ENCODE results near the gene ECI2. TPM values are rescaled to one million over a fixed set of nuclear protein-coding genes. Genes with fewer than 3 reads are reported as not detected.

The ECI2 gene
- total RNA-seq, 1 experiment from 2014 or later = 61.4 TPM

DNA sequence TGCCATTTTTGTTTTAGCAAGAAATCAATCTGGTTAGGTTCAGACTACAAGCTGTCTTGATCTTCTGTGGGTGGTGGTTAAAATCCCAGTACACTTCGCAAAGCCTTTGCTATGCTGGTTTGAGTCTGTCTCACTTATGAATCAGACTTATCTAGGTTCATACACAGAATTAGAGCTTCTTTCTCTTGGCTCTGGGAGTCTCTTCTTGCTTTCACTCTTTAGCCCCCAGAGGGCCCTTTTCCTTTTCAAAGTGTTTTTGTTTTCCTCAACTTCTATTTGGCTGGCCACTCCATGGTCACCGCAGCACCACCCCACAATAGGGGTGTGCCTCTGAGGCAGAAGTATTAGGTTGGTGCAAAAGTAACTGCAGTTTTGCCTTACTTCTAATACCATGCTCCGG lies 21.3 kb downstream of the ECI2 start:
- ATAC-seq (peak; percentile 73), DNase-seq (ENCODE audit: low spot score) (no peak)
- Mint-ChIP-seq H3K4me3 (no peak overlapping the region), H3K27me3 (ENCODE audit: low read depth) (no peaks in the 10 kb centered on the region), H3K36me3 (peaks cover 27% of the 10 kb centered on the region), H3K27ac (no peak overlapping the region), H3K4me1 (no peaks in the 10 kb centered on the region), H3K9me3 (no peaks in the 10 kb centered on the region)
- POLR2A ChIA-PET = no interaction called here
- CTCF ChIA-PET = interaction anchor here (0.5 to 1.6 kb wide), 3 partner anchors 12 to 96 kb away, joined by 3 to 5 read pairs (median 4); partner anchors contain the start of gene ECI2
- TF ChIP-seq MXD4 (CRISPR knock-in tag; IDR thresholded peaks at IDR 0.05; ENCODE audit: borderline replicate concordance) (no peak), IRF2 (CRISPR knock-in tag; IDR thresholded peaks at IDR 0.05; ENCODE audit: borderline replicate concordance, low read depth) (no peak), NFE2L1 (CRISPR knock-in tag; IDR thresholded peaks at IDR 0.05) (no peak)
- TF ChIP-seq, protein P1, sequence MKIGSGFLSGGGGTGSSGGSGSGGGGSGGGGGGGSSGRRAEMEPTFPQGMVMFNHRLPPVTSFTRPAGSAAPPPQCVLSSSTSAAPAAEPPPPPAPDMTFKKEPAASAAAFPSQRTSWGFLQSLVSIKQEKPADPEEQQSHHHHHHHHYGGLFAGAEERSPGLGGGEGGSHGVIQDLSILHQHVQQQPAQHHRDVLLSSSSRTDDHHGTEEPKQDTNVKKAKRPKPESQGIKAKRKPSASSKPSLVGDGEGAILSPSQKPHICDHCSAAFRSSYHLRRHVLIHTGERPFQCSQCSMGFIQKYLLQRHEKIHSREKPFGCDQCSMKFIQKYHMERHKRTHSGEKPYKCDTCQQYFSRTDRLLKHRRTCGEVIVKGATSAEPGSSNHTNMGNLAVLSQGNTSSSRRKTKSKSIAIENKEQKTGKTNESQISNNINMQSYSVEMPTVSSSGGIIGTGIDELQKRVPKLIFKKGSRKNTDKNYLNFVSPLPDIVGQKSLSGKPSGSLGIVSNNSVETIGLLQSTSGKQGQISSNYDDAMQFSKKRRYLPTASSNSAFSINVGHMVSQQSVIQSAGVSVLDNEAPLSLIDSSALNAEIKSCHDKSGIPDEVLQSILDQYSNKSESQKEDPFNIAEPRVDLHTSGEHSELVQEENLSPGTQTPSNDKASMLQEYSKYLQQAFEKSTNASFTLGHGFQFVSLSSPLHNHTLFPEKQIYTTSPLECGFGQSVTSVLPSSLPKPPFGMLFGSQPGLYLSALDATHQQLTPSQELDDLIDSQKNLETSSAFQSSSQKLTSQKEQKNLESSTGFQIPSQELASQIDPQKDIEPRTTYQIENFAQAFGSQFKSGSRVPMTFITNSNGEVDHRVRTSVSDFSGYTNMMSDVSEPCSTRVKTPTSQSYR (CRISPR knock-in tag; IDR thresholded peaks at IDR 0.05) = no peak
- TF ChIP-seq, protein P2, sequence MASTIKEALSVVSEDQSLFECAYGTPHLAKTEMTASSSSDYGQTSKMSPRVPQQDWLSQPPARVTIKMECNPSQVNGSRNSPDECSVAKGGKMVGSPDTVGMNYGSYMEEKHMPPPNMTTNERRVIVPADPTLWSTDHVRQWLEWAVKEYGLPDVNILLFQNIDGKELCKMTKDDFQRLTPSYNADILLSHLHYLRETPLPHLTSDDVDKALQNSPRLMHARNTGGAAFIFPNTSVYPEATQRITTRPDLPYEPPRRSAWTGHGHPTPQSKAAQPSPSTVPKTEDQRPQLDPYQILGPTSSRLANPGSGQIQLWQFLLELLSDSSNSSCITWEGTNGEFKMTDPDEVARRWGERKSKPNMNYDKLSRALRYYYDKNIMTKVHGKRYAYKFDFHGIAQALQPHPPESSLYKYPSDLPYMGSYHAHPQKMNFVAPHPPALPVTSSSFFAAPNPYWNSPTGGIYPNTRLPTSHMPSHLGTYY (CRISPR knock-in tag; IDR thresholded peaks at IDR 0.05) = no peak
- TF ChIP-seq, protein P3, sequence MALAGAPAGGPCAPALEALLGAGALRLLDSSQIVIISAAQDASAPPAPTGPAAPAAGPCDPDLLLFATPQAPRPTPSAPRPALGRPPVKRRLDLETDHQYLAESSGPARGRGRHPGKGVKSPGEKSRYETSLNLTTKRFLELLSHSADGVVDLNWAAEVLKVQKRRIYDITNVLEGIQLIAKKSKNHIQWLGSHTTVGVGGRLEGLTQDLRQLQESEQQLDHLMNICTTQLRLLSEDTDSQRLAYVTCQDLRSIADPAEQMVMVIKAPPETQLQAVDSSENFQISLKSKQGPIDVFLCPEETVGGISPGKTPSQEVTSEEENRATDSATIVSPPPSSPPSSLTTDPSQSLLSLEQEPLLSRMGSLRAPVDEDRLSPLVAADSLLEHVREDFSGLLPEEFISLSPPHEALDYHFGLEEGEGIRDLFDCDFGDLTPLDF (CRISPR knock-in tag; IDR thresholded peaks at IDR 0.05) = no peak

DNA sequence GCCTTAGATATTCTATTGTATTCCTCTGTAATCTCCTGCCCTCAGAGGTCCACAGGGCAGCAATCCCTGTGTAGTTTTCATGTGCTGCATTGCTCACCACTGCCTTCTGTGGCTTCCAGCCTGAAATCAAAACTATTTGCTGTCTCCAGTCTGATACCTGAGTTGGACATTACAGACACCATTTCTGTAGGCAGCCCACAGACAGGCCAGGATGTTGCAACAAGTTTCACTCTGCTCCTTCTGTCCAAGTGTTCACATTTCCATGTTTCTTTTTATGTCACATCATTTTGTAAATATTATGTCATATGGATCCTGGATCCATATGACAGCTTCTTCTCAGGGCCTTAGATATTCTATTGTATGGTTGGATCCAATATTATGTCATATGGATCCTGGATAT lies 21.7 kb downstream of the ECI2 start:
- Mint-ChIP-seq H3K27me3 (ENCODE audit: low read depth) (no peaks in the 10 kb centered on the region), H3K4me3 (no peak overlapping the region), H3K27ac (no peak overlapping the region), H3K4me1 (no peaks in the 10 kb centered on the region), H3K9me3 (no peaks in the 10 kb centered on the region), H3K36me3 (peaks cover 25% of the 10 kb centered on the region)
- ChIA-PET CTCF (interaction anchor here (0.5 to 1.3 kb wide), 2 partner anchors 22 to 97 kb away, joined by 4 to 5 read pairs; partner anchors contain the start of gene ECI2), POLR2A (no interaction called here)
- ATAC-seq = no peak
- no peak for DNase-seq (ENCODE audit: low spot score)
- TF ChIP-seq, protein P4, sequence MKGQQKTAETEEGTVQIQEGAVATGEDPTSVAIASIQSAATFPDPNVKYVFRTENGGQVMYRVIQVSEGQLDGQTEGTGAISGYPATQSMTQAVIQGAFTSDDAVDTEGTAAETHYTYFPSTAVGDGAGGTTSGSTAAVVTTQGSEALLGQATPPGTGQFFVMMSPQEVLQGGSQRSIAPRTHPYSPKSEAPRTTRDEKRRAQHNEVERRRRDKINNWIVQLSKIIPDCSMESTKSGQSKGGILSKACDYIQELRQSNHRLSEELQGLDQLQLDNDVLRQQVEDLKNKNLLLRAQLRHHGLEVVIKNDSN (CRISPR knock-in tag; IDR thresholded peaks at IDR 0.05) = no peak
- TF ChIP-seq RORB (CRISPR knock-in tag; IDR thresholded peaks at IDR 0.05) = no peak
- no peak for TF ChIP-seq NR2C2 (CRISPR knock-in tag; IDR thresholded peaks at IDR 0.05)
- no peak for TF ChIP-seq ZNF416 (CRISPR knock-in tag; IDR thresholded peaks at IDR 0.05)
- TF ChIP-seq, protein P5, sequence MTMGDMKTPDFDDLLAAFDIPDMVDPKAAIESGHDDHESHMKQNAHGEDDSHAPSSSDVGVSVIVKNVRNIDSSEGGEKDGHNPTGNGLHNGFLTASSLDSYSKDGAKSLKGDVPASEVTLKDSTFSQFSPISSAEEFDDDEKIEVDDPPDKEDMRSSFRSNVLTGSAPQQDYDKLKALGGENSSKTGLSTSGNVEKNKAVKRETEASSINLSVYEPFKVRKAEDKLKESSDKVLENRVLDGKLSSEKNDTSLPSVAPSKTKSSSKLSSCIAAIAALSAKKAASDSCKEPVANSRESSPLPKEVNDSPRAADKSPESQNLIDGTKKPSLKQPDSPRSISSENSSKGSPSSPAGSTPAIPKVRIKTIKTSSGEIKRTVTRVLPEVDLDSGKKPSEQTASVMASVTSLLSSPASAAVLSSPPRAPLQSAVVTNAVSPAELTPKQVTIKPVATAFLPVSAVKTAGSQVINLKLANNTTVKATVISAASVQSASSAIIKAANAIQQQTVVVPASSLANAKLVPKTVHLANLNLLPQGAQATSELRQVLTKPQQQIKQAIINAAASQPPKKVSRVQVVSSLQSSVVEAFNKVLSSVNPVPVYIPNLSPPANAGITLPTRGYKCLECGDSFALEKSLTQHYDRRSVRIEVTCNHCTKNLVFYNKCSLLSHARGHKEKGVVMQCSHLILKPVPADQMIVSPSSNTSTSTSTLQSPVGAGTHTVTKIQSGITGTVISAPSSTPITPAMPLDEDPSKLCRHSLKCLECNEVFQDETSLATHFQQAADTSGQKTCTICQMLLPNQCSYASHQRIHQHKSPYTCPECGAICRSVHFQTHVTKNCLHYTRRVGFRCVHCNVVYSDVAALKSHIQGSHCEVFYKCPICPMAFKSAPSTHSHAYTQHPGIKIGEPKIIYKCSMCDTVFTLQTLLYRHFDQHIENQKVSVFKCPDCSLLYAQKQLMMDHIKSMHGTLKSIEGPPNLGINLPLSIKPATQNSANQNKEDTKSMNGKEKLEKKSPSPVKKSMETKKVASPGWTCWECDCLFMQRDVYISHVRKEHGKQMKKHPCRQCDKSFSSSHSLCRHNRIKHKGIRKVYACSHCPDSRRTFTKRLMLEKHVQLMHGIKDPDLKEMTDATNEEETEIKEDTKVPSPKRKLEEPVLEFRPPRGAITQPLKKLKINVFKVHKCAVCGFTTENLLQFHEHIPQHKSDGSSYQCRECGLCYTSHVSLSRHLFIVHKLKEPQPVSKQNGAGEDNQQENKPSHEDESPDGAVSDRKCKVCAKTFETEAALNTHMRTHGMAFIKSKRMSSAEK (CRISPR knock-in tag; IDR thresholded peaks at IDR 0.05; ENCODE audit: borderline replicate concordance) = no peak
- no peak for TF ChIP-seq PRRX2 (CRISPR knock-in tag; IDR thresholded peaks at IDR 0.05)
- no peak for TF ChIP-seq SMAD3 (CRISPR knock-in tag; IDR thresholded peaks at IDR 0.05; ENCODE audit: borderline replicate concordance)
- TF ChIP-seq SOX15 (CRISPR knock-in tag; IDR thresholded peaks at IDR 0.05) = no peak
- TF ChIP-seq CREM (CRISPR knock-in tag; IDR thresholded peaks at IDR 0.05) = no peak
- no peak for TF ChIP-seq CREB1 (CRISPR knock-in tag; IDR thresholded peaks at IDR 0.05)
- TF ChIP-seq, protein P6, sequence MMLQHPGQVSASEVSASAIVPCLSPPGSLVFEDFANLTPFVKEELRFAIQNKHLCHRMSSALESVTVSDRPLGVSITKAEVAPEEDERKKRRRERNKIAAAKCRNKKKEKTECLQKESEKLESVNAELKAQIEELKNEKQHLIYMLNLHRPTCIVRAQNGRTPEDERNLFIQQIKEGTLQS (CRISPR knock-in tag; conservative IDR thresholded peaks at IDR 0.05) = no peak
- no peak for TF ChIP-seq SMAD4 (CRISPR knock-in tag; IDR thresholded peaks at IDR 0.05)
- TF ChIP-seq, protein P7, sequence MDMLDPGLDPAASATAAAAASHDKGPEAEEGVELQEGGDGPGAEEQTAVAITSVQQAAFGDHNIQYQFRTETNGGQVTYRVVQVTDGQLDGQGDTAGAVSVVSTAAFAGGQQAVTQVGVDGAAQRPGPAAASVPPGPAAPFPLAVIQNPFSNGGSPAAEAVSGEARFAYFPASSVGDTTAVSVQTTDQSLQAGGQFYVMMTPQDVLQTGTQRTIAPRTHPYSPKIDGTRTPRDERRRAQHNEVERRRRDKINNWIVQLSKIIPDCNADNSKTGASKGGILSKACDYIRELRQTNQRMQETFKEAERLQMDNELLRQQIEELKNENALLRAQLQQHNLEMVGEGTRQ (CRISPR knock-in tag; IDR thresholded peaks at IDR 0.05) = no peak
- TF ChIP-seq, protein P8, sequence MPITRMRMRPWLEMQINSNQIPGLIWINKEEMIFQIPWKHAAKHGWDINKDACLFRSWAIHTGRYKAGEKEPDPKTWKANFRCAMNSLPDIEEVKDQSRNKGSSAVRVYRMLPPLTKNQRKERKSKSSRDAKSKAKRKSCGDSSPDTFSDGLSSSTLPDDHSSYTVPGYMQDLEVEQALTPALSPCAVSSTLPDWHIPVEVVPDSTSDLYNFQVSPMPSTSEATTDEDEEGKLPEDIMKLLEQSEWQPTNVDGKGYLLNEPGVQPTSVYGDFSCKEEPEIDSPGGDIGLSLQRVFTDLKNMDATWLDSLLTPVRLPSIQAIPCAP (CRISPR knock-in tag; IDR thresholded peaks at IDR 0.05) = no peak
- no peak for TF ChIP-seq NFYB (CRISPR knock-in tag; conservative IDR thresholded peaks at IDR 0.05; ENCODE audit: low read depth)
